Uterus (tissue), 2 donors: Measurements from ENCODE around the gene MYO19.

Experiments
- CTCF ChIP-seq, 4 experiments: fragments of 200-600 bp in 2 of 4; fragments of 450-650 bp in 2 of 4; sonication (generic) in 2 of 4; IDR thresholded peaks; one replicate each; pipeline ENCODE4 v1.5.1; 2016 to 2019; ENCODE audit warnings: antibody characterized with exemption in 4 of 4, mild to moderate bottlenecking in 2 of 4, moderate library complexity in 1 of 4
- POLR2A ChIP-seq, 2 donors: fragments of 450-650 bp; IDR thresholded peaks; one replicate each; pipeline ENCODE4 v1.6.1; 2016; ENCODE audit warnings: antibody characterized with exemption in 2 of 2, mild to moderate bottlenecking in 1 of 2, moderate library complexity in 1 of 2

GRCh38 chr17:36504156-36504545 lies 30.5 kb downstream of the MYO19 start:
- no peak for TF ChIP-seq CTCF (IDR thresholded peaks at IDR 0.05)
- no peak for TF ChIP-seq POLR2A (IDR thresholded peaks at IDR 0.05)
